Stimulated activated CD8-positive, alpha-beta memory T cell treated with anti-CD3 and anti-CD28 coated beads, Interleukin-7, amount 100 ng/mL, for 1 hour (primary cell): ENCODE results near the gene ESRRB.
"Not testable (repeated sequence)": the region's sequence is repeated elsewhere in the genome, so short reads cannot be mapped to it uniquely, and the experiment has no call there.

Experiments used
- DNase-seq, 2 donors: peaks; one replicate each; pipeline ENCODE4 v3.0.0-alpha.2; 2020; ENCODE audit warnings: low read depth in 2 of 2

The ESRRB gene

GRCh38 chr14:76497550-76498462 lies 121.9 kb downstream of the ESRRB start:
- DNase-seq = no peak

- no peak for DNase-seq
Observed at GRCh38 chr14:76498463-76498935, 122.6 kb downstream of the ESRRB start.

GRCh38 chr14:76498976-76499375 lies 123.0 kb downstream of the ESRRB start:
- DNase-seq = no peak

GRCh38 chr14:76499399-76499798 lies 123.5 kb downstream of the ESRRB start:
- no peak for DNase-seq

- no peak for DNase-seq
Observed at GRCh38 chr14:76500011-76500410, 124.1 kb downstream of the ESRRB start.

- DNase-seq = no peak
Observed at GRCh38 chr14:76500480-76500879, 124.5 kb downstream of the ESRRB start.

- no peak for DNase-seq
Observed at GRCh38 chr14:76501156-76501720, 125.3 kb downstream of the ESRRB start.

- no peak for DNase-seq
Observed at GRCh38 chr14:76502219-76502618, 126.3 kb downstream of the ESRRB start.

GRCh38 chr14:76502638-76503037 lies 126.7 kb downstream of the ESRRB start:
- no peak for DNase-seq

GRCh38 chr14:76509311-76509710 lies 133.4 kb downstream of the ESRRB start:
- no peak for DNase-seq

- DNase-seq = no peak
Observed at GRCh38 chr14:76510181-76510580, 134.2 kb downstream of the ESRRB start.

GRCh38 chr14:76514213-76514998 lies 138.5 kb downstream of the ESRRB start:
- no peak for DNase-seq

- DNase-seq = no peak
Observed at GRCh38 chr14:76516884-76517283, 140.9 kb downstream of the ESRRB start.

GRCh38 chr14:76518366-76518765 lies 142.4 kb downstream of the ESRRB start:
- no peak for DNase-seq

- no peak for DNase-seq
Observed at GRCh38 chr14:76525106-76525821, 149.3 kb downstream of the ESRRB start.

GRCh38 chr14:76531085-76531484 lies 155.1 kb downstream of the ESRRB start:
- DNase-seq = no peak

- DNase-seq = no peak
Observed at GRCh38 chr14:76531821-76532318, 155.9 kb downstream of the ESRRB start.

- DNase-seq = not testable (repeated sequence)
Observed at GRCh38 chr14:76536636-76537035, 160.7 kb downstream of the ESRRB start.

GRCh38 chr14:76537906-76538647 lies 162.1 kb downstream of the ESRRB start:
- DNase-seq = no peak

GRCh38 chr14:76538648-76539008 lies 162.7 kb downstream of the ESRRB start:
- no peak for DNase-seq

- DNase-seq = no peak
Observed at GRCh38 chr14:76539130-76539529, 163.2 kb downstream of the ESRRB start.
